ENCODE results near the gene PMIS2. TPM values are rescaled to one million over a fixed set of nuclear protein-coding genes. Genes with fewer than 3 reads are reported as not detected.
A peak's percentile ranks its signal among the peaks of the same experiment; 100 is the strongest.

Gene PMIS2
- total and polyA plus RNA-seq, 7 donors, result not detected

DNA sequence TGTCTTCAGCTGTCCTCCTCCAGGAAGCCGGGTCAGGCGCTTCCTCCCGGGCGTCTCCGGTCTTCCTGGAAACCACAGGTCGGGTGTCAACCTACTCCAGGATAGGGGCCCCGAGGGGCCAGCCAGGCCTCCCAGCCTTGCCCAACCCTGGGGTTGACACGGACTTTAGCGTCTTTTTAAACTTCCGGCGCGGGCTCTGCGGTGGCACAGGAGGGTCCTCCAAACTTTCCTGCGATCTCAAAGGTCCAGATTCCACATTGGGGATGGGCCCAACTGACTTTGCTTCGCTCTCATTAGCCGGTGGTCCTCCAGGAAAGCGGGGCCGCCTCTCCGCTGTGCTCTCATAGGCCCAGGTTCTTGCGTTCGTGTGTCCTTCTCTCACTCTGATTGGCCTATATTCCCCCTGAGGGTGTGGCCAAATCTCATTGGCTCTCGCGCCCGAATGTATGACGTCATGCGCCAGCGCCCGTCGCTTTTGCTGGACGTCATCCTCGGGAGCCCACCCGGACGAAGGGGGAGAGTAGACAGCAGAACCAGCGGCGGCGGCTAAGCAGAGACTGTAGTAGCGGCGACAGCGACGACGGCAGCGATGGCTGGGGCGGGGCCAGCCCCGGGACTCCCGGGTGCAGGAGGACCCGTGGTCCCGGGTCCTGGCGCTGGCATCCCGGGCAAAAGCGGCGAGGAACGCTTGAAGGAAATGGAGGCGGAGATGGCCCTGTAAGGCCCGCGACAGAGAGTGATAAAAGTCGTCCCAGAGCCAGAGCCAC is 42.8 kb downstream of the PMIS2 start, which contains the start of gene RBM42:
Gene RBM42, plus strand, starts transcription at position 472 of the 767 bp plus-strand sequence. Its CDS starts 118 bp downstream, at position 590.
- Histone ChIP-seq H3K4me1 (peaks cover 0 to 22% (median 18%) of the 10 kb centered on the region in 4 donors), H3K9me3 (no peaks in the 10 kb centered on the region), H3K27ac (peak within 1 kb of the TSS; percentile 90 to 98 (median 94)), H3K27me3 (no peaks in the 10 kb centered on the region), H3K36me3 (peaks cover 17 to 35% (median 31%) of the 10 kb centered on the region in 4 donors), H3K4me3 (peak within 1 kb of the TSS; percentile 70 to 99 (median 86))
- intact Hi-C loops (cut with DNase I), result loop anchor here (1.0 to 5.0 kb wide), 4 partner anchors 14 to 89 kb away; partner anchors contain the start of genes HAUS5, KMT2B and TMEM147
- 0% methylated on average over 56 of the region's 56 CpGs for WGBS, 2 donors
- TF ChIP-seq EP300 (IDR thresholded peaks at IDR 0.05) (peak in 2 of 4 donors; percentile 21 to 31), POLR2AphosphoS5 (IDR thresholded peaks at IDR 0.05) (peak; percentile 85 to 95 (median 93)), POLR2A (IDR thresholded peaks at IDR 0.05) (peak; percentile 55 to 66)
- TF ChIP-seq, protein P1, sequence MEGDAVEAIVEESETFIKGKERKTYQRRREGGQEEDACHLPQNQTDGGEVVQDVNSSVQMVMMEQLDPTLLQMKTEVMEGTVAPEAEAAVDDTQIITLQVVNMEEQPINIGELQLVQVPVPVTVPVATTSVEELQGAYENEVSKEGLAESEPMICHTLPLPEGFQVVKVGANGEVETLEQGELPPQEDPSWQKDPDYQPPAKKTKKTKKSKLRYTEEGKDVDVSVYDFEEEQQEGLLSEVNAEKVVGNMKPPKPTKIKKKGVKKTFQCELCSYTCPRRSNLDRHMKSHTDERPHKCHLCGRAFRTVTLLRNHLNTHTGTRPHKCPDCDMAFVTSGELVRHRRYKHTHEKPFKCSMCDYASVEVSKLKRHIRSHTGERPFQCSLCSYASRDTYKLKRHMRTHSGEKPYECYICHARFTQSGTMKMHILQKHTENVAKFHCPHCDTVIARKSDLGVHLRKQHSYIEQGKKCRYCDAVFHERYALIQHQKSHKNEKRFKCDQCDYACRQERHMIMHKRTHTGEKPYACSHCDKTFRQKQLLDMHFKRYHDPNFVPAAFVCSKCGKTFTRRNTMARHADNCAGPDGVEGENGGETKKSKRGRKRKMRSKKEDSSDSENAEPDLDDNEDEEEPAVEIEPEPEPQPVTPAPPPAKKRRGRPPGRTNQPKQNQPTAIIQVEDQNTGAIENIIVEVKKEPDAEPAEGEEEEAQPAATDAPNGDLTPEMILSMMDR (IDR thresholded peaks at IDR 0.05), result no peak
- peak; percentile 99 for DNase-seq

DNA sequence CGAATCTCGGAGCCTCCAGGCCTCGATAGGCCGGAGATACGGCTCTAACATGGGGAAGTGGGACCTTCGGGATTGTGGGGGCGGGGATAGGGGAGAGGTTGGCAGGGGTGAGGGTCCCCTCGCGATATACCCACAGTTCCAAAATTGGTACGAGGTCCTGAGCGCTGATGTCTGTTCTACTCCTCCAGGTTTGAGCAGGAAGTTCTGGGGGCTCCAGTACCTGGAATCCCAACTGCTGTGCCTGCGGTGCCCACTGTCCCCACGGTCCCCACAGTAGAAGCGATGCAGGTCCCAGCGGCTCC is 43.3 kb downstream of the PMIS2 start:
- TF ChIP-seq POLR2A (IDR thresholded peaks at IDR 0.05) (no peak), POLR2AphosphoS5 (IDR thresholded peaks at IDR 0.05) (no peak)
- no peaks in the 10 kb centered on the region for H3K9me3 ChIP-seq
- H3K27ac ChIP-seq, result peak overlapping the region; percentile 90 to 98 (median 94)
- peak overlapping the region; percentile 70 to 99 (median 86) for H3K4me3 ChIP-seq
- no peak for DNase-seq
- peaks cover 0 to 22% (median 18%) of the 10 kb centered on the region in 4 donors for H3K4me1 ChIP-seq
- 3 to 5% methylated on average over 15 of the region's 15 CpGs for WGBS, 2 donors
- peaks cover 22 to 41% (median 36%) of the 10 kb centered on the region in 4 donors for H3K36me3 ChIP-seq
- intact Hi-C loops (cut with DNase I), result loop anchor here (2.0 to 5.0 kb wide), 3 partner anchors 14 to 88 kb away; partner anchors contain the start of genes KMT2B and TMEM147
- no peaks in the 10 kb centered on the region for H3K27me3 ChIP-seq

DNA sequence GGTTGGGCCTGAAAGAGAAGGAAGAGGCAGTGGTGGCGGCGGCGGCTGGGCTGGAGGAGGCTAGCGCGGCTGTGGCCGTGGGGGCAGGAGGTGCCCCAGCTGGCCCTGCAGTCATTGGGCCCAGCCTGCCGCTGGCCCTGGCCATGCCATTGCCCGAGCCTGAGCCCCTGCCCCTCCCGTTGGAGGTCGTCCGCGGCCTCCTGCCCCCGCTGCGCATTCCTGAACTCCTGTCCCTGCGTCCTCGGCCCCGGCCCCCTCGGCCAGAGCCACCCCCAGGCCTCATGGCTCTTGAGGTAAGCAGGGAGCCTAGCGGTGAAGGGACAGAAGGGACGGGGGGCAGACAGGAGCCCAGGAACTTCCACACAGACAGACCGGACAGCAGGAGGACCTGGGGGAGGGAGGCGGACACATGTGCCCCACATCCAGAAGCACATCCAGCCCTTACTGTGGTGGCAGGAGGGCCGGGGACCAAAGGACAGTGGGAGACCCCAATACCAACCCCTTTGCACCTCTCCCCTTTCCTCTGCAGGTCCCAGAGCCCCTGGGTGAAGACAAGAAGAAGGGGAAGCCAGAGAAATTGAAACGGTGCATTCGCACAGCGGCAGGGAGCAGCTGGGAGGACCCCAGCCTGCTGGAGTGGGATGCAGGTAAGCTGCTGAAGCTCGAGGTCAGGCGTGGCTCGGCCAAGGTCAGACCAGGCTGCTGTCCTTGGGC is 47.9 kb downstream of the PMIS2 start:
- TF ChIP-seq POLR2AphosphoS5 (IDR thresholded peaks at IDR 0.05) (no peak), EP300 (IDR thresholded peaks at IDR 0.05) (no peak), POLR2A (IDR thresholded peaks at IDR 0.05) (no peak)
- TF ChIP-seq, protein P1 (IDR thresholded peaks at IDR 0.05), result no peak
- H3K36me3 ChIP-seq, result peaks cover 44 to 80% (median 64%) of the 10 kb centered on the region in 4 donors
- no peak for DNase-seq
- no peaks in the 10 kb centered on the region for H3K9me3 ChIP-seq
- H3K4me3 ChIP-seq, result no peak overlapping the region
- H3K27ac ChIP-seq, result no peak overlapping the region
- no peaks in the 10 kb centered on the region for H3K27me3 ChIP-seq
- peaks cover 0 to 14% (median 14%) of the 10 kb centered on the region in 4 donors for H3K4me1 ChIP-seq
- WGBS, 2 donors, result 93 to 95% methylated on average over 29 of the region's 29 CpGs
- intact Hi-C loops (cut with DNase I), result no loop called here

DNA sequence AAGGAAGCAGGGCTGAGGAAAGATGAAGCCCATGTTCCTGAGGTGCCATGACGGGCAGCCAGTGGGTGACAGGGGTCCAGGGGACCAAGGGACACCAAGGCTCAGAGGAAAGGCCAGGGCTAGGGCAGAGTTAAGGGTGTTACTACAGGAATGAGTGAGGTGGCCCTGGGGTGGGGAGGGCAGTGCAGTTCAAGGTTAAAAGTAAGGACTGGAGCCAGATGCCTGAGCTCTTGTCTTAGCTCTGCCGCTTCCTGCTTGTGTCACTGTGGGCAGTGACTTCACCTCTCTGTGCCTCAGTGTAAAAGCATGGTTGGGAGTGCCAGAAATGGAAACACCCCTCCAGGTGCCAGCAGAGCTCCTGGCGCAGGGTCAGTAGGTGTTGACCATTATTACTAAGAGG is 50.7 kb downstream of the PMIS2 start:
- Histone ChIP-seq H3K9me3 (no peaks in the 10 kb centered on the region), H3K27me3 (no peaks in the 10 kb centered on the region), H3K27ac (no peak overlapping the region), H3K4me3 (no peak overlapping the region), H3K4me1 (peaks cover 0 to 3% (median 3%) of the 10 kb centered on the region in 4 donors), H3K36me3 (peaks cover 40 to 66% (median 53%) of the 10 kb centered on the region in 4 donors)
- WGBS, 2 donors, result 65 to 98% methylated on average over 3 of the region's 3 CpGs
- TF ChIP-seq POLR2A (IDR thresholded peaks at IDR 0.05), result no peak
- no peak for TF ChIP-seq POLR2AphosphoS5 (IDR thresholded peaks at IDR 0.05)
- TF ChIP-seq, protein P1 (IDR thresholded peaks at IDR 0.05), result no peak
- no peak for TF ChIP-seq EP300 (IDR thresholded peaks at IDR 0.05)
- intact Hi-C loops (cut with DNase I), result no loop called here
- DNase-seq, result no peak

Other genes with a start within 250 kb of the PMIS2 start
- gene FFAR1, start 238.3 kb upstream of the PMIS2 start, total RNA-seq, result not detected
- under 1 TPM in 1 of 3 donors, not detected in 2; 0.06 TPM for gene FFAR1, start 238.3 kb upstream of the PMIS2 start, polyA plus RNA-seq
- gene FFAR3, start 227.7 kb upstream of the PMIS2 start, total RNA-seq, result 1 to 10 TPM; 1.1 to 1.9 (median 1.5) TPM
- gene FFAR3, start 227.7 kb upstream of the PMIS2 start, polyA plus RNA-seq, result under 1 TPM in 1 of 3 donors, not detected in 2; 0.67 TPM
- under 1 TPM in 3 of 4 donors, not detected in 1; 0.27 to 0.83 (median 0.36) TPM for gene GPR42, start 215.1 kb upstream of the PMIS2 start, total RNA-seq
- gene GPR42, start 215.1 kb upstream of the PMIS2 start, polyA plus RNA-seq, result under 1 TPM in 1 of 3 donors, not detected in 2; 0.17 TPM
- under 1 TPM in 1 of 4 donors, not detected in 3; 0.81 TPM for gene FFAR2, start 137.9 kb upstream of the PMIS2 start, total RNA-seq
- under 1 TPM in 2 of 3 donors, not detected in 1; 0.69 to 0.92 TPM for gene FFAR2, start 137.9 kb upstream of the PMIS2 start, polyA plus RNA-seq
- not detected for gene KRTDAP, start 95.7 kb upstream of the PMIS2 start, total RNA-seq
- not detected for gene KRTDAP, start 95.7 kb upstream of the PMIS2 start, polyA plus RNA-seq
- gene DMKN, start 72.5 kb upstream of the PMIS2 start, total RNA-seq, result 10 to 100 TPM in 3 of 4 donors, 1 to 10 TPM in 1; 6.1 to 39.0 (median 24.4) TPM
- gene DMKN, start 72.5 kb upstream of the PMIS2 start, polyA plus RNA-seq, result 10 to 100 TPM in 1 of 3 donors, 1 to 10 TPM in 2; 5.5 to 20.6 (median 9.0) TPM
- gene SBSN, start 57.9 kb upstream of the PMIS2 start, total RNA-seq, result not detected
- 1 to 10 TPM in 1 of 3 donors, under 1 TPM in 1, not detected in 1; 0.17 to 1.2 TPM for gene SBSN, start 57.9 kb upstream of the PMIS2 start, polyA plus RNA-seq
- gene GAPDHS, start 52.7 kb upstream of the PMIS2 start, total RNA-seq, result not detected
- gene GAPDHS, start 52.7 kb upstream of the PMIS2 start, polyA plus RNA-seq, result not detected
- 10 to 100 TPM; 60.1 to 72.5 (median 69.3) TPM for gene TMEM147, start 40.5 kb upstream of the PMIS2 start, total RNA-seq
- 100 to 1,000 TPM in 1 of 3 donors, 10 to 100 TPM in 2; 24.5 to 123 (median 46.2) TPM for gene TMEM147, start 40.5 kb upstream of the PMIS2 start, polyA plus RNA-seq
- not detected for gene ATP4A, start 22.5 kb upstream of the PMIS2 start, total RNA-seq
- gene ATP4A, start 22.5 kb upstream of the PMIS2 start, polyA plus RNA-seq, result under 1 TPM in 1 of 3 donors, not detected in 2; 0.10 TPM
- 1 to 10 TPM; 4.6 to 9.6 (median 6.1) TPM for gene HAUS5, start 26.6 kb downstream of the PMIS2 start, total RNA-seq
- 10 to 100 TPM in 1 of 3 donors, 1 to 10 TPM in 2; 1.2 to 14.8 (median 1.6) TPM for gene HAUS5, start 26.6 kb downstream of the PMIS2 start, polyA plus RNA-seq
- gene RBM42, start 42.9 kb downstream of the PMIS2 start, total RNA-seq, result 10 to 100 TPM; 43.5 to 61.2 (median 53.2) TPM
- gene RBM42, start 42.9 kb downstream of the PMIS2 start, polyA plus RNA-seq, result 10 to 100 TPM; 51.3 to 78.3 (median 55.9) TPM
- gene ETV2, start 55.6 kb downstream of the PMIS2 start, total RNA-seq, result 1 to 10 TPM in 2 of 4 donors, under 1 TPM in 1, not detected in 1; 0.55 to 2.3 (median 1.1) TPM
- gene ETV2, start 55.6 kb downstream of the PMIS2 start, polyA plus RNA-seq, result 1 to 10 TPM; 2.0 to 5.4 (median 4.9) TPM
- 100 to 1,000 TPM; 593 to 780 (median 696) TPM for gene COX6B1, start 62.1 kb downstream of the PMIS2 start, total RNA-seq
- gene COX6B1, start 62.1 kb downstream of the PMIS2 start, polyA plus RNA-seq, result 1,000 to 10,000 TPM; 1,177 to 1,718 (median 1,686) TPM
- gene UPK1A, start 80.3 kb downstream of the PMIS2 start, total RNA-seq, result under 1 TPM in 1 of 4 donors, not detected in 3; 0.55 TPM
- not detected for gene UPK1A, start 80.3 kb downstream of the PMIS2 start, polyA plus RNA-seq
- not detected for gene ZBTB32, start 118.4 kb downstream of the PMIS2 start, total RNA-seq
- 1 to 10 TPM in 1 of 3 donors, not detected in 2; 3.1 TPM for gene ZBTB32, start 118.4 kb downstream of the PMIS2 start, polyA plus RNA-seq
- 10 to 100 TPM in 3 of 4 donors, 1 to 10 TPM in 1; 6.4 to 27.3 (median 15.3) TPM for gene KMT2B, start 131.8 kb downstream of the PMIS2 start, total RNA-seq
- 10 to 100 TPM in 2 of 3 donors, 1 to 10 TPM in 1; 7.4 to 32.2 (median 12.0) TPM for gene KMT2B, start 131.8 kb downstream of the PMIS2 start, polyA plus RNA-seq
- gene IGFLR1, start 156.3 kb downstream of the PMIS2 start, total RNA-seq, result 10 to 100 TPM in 2 of 4 donors, 1 to 10 TPM in 2; 2.5 to 12.2 (median 8.6) TPM
- gene IGFLR1, start 156.3 kb downstream of the PMIS2 start, polyA plus RNA-seq, result 10 to 100 TPM in 1 of 3 donors, 1 to 10 TPM in 2; 3.7 to 25.0 (median 9.0) TPM
- 10 to 100 TPM; 16.3 to 53.5 (median 27.9) TPM for gene U2AF1L4, start 159.2 kb downstream of the PMIS2 start, total RNA-seq
- 10 to 100 TPM; 12.7 to 23.4 (median 16.0) TPM for gene U2AF1L4, start 159.2 kb downstream of the PMIS2 start, polyA plus RNA-seq
- gene PSENEN, start 159.5 kb downstream of the PMIS2 start, total RNA-seq, result 10 to 100 TPM; 27.8 to 44.9 (median 36.6) TPM
- gene PSENEN, start 159.5 kb downstream of the PMIS2 start, polyA plus RNA-seq, result 10 to 100 TPM; 48.0 to 72.3 (median 59.4) TPM
- gene LIN37, start 162.4 kb downstream of the PMIS2 start, total RNA-seq, result 10 to 100 TPM; 12.5 to 19.1 (median 15.9) TPM
- 10 to 100 TPM in 2 of 3 donors, 1 to 10 TPM in 1; 8.4 to 13.6 (median 11.3) TPM for gene LIN37, start 162.4 kb downstream of the PMIS2 start, polyA plus RNA-seq
- 100 to 1,000 TPM in 3 of 4 donors, 10 to 100 TPM in 1; 59.4 to 275 (median 154) TPM for gene HSPB6, start 170.9 kb downstream of the PMIS2 start, total RNA-seq
- gene HSPB6, start 170.9 kb downstream of the PMIS2 start, polyA plus RNA-seq, result 10 to 100 TPM in 2 of 3 donors, 1 to 10 TPM in 1; 4.4 to 36.6 (median 35.9) TPM
- gene PROSER3, start 172.0 kb downstream of the PMIS2 start, total RNA-seq, result 1 to 10 TPM; 2.9 to 6.1 (median 5.2) TPM
- gene PROSER3, start 172.0 kb downstream of the PMIS2 start, polyA plus RNA-seq, result 10 to 100 TPM in 1 of 3 donors, 1 to 10 TPM in 2; 2.4 to 16.5 (median 3.5) TPM
- gene ARHGAP33, start 189.4 kb downstream of the PMIS2 start, total RNA-seq, result 10 to 100 TPM in 2 of 4 donors, 1 to 10 TPM in 2; 4.4 to 11.9 (median 8.5) TPM
- 10 to 100 TPM in 1 of 3 donors, 1 to 10 TPM in 1, under 1 TPM in 1; 0.60 to 10.6 (median 1.2) TPM for gene ARHGAP33, start 189.4 kb downstream of the PMIS2 start, polyA plus RNA-seq
- not detected for gene PRODH2, start 226.7 kb downstream of the PMIS2 start, total RNA-seq
- not detected for gene PRODH2, start 226.7 kb downstream of the PMIS2 start, polyA plus RNA-seq